GM18868 (cell line): Measurements from ENCODE around the gene GRIN2A.

ENCODE experiments used
- ATAC-seq: cut with Tn5 transposase; IDR thresholded peaks from one replicate; pipeline ENCODE4 v1.9.1; 2021; ENCODE audit warnings: mild to moderate bottlenecking, moderate library complexity; ENCODE audit not compliant: unreplicated experiment

Gene GRIN2A

DNA sequence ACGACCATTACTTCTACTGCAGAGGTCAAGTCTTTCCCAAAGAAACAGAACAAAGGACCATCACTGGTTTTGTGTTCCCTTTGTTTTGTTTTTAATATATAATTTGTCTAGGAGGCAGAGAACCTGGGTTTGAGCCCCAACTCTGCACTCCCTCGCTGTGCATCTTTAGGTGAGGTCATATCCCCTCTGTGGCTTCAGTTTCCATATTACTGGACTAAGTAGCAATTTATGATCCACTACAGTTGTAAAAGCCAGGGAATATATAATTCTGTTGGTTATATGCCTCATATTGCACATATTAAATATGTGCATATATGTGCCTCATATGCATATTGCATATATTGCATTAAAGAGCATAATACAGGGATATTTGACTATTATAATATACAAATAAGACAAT, 392.0 kb downstream of the GRIN2A start:
- ATAC-seq: no peak

DNA sequence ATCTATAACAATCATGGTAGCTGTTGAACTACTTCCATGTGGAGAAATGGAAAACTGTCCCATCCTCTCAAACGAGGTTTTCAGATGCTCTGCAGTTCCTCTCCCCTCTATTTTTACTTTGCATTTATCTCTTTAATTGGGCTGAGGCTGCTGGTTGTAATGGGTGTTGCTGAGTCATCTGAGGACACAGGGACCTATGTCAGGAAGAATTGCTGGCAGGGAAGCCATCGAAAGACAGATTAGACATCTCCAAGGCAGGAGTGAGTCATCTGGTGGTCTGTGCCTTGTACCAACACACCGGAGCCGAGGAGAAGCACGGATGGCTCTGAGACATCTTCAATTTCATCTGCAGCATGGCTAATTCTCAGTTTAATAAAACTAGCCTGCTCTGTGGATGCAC, 394.5 kb downstream of the GRIN2A start:
- no peak for ATAC-seq

DNA sequence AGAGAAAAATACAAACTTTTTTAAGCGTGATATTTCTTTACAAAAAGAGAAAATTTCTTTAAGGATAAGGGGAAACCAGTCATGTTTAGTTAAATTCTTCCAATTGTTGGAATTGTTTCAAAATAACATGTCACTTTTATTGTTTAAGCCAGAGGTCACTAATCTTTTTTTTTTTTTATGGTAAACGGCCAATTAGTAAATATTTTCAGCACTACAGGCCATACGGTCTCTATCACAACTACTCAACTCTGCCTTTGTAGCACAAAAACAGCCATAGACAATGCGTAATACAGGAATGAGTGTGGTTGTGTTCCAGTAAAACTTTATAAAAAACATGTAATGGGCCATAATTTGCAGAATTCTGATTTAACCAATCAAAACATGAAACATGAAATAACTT, 401.4 kb downstream of the GRIN2A start:
- ATAC-seq: no peak

DNA sequence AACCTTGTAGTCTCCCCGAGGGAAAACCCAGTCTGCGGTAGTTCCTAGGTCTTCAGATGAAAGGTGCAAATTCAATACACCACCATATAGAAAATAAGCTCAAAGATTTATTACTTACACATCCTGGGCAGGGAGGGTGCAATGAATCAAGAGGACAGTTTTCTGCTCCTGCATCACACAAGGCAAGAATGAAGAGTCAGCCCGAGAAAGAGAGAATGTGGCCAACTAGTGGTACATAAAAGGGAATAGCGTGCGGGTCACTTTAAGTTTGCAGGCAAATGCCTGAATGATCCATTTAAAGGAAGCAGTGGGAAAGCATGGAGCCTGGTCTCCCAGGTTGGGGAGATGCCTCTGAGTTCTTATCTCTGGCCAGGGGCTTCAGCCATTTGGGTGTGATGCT, 403.4 kb downstream of the GRIN2A start:
- no peak for ATAC-seq

DNA sequence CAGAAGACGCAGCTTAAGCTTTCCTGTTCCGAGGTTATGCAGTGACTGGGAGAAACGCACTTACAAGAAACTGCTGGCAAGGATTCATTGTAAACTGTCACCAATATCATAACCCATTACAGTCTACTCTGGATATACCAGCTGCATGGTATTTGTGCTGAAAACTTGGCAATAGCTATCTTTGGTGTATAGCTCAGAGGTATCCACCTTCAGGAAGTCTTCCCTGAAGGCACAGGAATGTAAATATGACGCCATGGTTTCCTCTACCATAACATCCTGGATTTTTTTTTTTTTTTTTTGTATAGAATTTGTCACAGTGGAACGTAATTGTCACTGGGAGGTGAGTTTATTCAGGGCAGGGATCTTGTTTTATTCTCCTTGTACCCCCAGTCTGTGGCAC, 406.2 kb downstream of the GRIN2A start:
- no peak for ATAC-seq

DNA sequence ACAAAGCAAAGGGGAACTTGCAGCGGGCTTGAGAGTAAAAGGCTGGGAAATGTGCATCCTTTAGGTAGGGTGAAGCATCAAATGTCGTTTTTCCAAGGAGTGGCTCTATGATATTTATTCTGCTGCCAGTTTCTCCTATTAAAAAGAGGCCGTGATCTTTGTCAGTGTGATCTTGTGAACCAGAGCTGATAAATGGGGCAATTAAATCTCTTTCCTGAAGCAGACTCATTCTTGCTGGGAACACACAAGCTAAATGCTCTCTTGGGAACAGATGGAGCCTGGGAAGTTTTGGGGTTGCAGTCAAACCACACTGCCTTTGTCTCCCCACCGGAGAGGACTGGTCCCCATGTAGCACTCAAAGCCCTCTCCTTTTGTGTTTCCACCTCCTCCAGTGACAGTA, 408.9 kb downstream of the GRIN2A start:
- ATAC-seq: no peak

DNA sequence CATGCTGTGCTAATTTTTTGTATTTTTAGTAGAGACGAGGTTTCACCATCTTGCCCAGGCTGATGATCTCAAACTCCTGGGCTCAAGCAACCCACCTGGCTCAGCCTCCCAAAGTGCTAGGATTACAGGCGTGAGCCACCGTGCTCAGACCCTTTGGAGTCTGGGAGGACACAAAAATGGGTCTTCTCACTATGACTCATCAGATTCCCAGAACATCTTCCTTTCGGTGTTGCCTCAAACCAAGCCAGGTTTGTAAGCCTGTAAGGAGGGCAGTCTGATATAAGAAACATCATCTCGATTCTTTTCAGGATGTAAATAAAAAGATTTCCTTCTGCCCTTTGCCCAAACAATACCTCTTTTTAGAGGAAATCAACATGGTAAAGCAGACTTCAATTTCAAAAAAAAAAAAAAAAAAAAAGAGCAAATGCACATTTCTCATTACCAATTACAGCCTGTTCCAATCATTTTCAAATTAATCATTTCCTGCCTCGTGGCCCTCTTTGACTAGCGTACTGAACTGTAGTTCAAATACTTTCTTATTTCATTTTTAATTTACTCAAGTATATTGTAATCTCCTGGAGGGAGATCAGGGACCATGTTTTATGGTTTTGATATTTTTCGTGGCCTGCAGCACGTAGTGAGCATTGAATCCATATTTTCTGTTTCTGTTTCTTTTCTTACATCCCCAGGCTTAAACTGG, 409.6 kb downstream of the GRIN2A start:
- no peak for ATAC-seq

DNA sequence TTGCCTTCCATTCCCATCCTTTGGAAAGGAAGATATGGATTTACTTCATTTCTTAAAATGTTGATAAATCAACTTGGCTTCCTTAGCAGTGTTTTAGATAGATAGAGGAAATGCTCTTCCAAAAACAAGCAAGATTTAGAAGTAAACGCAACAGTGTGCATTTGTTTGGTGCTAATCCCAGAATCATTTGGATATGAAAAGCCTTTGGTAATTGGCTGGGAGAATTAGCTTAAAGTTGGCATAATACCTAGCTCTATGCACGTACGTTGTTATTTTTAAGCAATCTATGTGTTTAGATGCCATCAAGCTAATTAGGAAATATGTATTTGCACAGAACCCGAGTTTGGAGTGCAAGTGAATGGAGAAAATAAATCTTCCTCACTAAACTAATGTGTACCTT, 415.3 kb downstream of the GRIN2A start:
- no peak for ATAC-seq

DNA sequence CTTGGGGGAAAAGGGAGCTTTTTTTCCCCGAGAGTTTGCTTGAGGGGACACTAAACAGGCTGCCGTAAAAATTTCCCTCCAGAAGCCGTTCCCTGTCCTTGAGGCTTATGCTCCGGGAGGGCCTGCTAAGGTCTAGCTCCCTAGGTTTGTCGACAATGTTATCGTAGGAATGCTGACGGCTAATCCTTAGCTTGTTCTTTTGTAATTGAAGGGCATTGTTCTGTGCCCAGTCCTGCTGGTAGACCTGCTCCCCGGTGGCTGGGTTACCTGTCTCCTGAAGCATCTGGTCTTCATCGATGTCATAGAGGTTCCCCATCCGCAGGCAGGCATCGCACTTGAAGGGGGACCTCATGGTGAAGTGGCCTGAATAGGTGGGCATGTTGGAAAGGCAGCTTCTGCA, 418.7 kb downstream of the GRIN2A start:
- no peak for ATAC-seq

DNA sequence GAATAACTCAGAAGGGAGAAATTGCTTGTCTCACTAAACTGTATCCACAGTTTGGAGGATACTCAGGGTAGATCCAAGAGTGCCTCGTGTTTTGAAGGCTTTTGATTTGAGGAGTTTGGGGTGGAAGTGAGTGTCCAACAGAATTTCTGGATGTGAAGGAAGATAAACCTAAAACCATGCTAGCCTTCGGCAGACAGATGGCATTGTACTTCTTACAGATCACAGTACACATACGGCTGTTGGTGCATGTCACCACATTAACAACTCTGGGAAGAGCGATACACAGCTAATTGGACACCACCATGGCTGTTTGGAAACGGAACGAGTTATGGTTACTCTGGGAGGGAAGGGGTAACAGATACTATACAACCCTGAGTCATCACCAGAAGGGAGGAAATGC, 420.4 kb downstream of the GRIN2A start:
- no peak for ATAC-seq

DNA sequence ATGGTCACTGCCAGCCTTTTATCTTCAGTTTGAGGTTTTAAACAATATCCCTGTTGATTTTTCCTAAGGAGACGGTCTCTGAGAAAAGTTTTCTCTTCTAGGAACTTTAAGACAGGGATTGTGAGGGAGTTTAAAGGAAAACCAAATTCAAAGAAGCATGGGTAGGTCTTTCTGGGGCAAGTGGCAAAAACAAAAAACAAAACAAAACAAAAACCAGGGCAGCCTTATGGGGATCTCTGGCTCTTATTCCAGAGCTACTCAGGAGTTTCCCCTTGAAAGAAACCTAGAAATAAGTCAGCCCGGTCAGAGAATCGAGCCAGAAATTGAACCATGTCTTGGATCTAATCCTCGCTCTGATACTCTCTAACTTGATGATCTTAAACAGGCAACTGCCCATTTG, 424.5 kb downstream of the GRIN2A start:
- ATAC-seq: no peak

DNA sequence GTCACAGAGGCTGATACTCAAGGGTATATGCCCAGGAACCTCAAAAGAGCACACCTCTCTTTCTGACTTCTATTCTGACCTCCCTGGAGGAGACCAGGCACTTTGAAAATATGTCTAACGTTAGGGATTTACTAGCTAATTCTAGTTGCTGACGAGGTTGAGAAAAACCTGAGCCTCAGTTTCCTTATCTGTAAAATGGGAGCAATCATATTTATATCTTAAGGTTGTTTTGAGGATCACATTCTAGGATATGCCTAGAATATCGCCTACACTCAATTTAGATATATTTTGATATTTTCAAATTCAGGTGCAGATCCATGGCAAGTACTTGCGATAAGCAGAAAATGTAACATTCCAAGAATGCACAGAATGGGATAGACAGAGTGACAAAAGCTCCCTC, 425.8 kb downstream of the GRIN2A start:
- ATAC-seq: no peak

DNA sequence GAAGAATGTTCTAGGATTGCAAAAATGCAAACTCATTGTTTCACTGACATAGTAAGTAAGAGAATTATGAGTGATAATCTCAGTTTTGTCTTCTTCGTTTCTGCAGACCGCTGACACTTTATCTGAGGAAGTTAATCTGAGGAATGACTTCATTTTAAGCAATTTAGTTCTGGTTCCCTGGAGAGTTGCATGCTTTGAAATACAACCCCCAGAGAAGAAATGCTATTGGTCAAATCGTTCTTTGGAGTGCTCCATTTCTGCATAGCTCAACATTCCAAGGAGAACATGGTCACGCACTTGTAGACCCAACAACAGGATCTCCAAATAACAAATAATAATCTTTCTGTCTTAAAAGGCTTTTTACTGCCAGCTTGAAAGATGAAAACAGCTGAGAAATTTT, 427.1 kb downstream of the GRIN2A start:
- no peak for ATAC-seq

DNA sequence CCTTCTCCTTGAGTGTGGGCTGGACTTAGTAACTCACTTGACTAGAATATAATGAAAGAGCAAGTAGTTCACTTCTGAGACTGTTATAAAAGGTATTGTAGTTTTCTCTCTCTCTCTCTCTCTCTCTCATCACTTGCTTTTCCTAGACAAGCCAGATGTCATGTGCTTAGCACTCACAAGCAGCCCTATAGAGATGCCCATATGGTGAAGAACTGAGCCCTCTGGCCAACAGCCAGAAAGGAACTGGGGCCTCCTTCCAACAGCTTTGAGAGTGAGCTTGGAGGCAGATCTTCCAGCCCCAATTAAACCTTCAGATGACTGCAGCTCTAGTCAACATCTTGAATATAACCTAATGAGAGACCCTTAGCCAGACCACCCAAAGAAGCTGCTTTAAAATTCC, 440.5 kb downstream of the GRIN2A start:
- no peak for ATAC-seq

DNA sequence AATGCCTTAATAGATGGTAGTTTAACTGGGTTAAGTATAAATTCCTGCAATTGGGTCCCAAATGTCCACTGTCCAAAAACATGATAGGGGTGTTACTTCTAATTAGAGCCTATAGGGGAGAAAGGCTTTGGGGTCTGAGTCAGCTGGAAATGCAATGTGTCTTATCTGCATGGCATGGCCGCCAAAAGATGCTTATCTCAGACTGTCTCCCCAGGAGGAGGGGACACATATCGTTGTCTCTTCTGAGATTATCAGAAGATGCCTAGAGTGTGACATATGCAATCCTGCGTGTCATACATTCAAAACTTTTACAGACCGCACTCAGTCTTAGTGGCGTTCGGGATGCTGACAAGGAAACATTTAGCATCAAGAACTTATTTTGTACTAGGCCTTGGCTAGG, 442.9 kb downstream of the GRIN2A start:
- no peak for ATAC-seq

DNA sequence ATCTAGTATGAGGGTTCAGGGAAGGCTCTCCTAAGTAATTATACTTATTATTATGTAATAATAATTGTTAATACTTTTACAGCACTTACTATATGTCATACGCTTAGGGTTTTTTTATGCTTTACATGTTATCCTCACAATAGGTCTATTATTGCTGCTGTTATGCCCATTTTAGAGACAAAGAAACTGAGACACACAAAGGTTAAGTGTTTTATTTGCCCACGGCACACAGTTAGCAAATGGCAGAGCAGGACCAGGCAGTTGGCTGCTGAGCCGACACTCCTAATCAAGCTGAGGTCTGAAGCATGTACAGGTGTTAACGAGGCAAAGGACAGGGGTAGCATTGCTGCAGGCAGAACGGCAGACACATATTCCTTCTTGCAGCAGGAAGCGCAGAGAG, 443.5 kb downstream of the GRIN2A start:
- no peak for ATAC-seq

DNA sequence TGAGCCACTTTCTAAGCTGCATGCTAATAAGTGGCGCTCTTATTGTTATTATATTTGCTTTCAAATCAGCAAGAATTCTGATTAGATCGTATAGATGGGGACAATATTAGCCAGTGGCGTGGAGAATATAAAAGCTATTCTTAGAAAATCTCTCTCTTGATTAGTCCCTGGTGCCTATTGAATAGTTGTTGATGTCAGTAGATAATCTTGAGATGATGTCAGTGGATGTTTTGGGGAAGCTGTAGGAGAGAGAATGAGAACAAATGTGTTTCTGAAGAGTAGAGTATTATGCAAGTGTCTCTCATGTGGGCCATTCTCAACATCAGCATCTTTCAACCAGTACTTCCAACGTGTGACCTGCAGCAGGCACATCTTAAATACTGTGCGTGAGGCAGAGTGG, 445.7 kb downstream of the GRIN2A start:
- no peak for ATAC-seq

DNA sequence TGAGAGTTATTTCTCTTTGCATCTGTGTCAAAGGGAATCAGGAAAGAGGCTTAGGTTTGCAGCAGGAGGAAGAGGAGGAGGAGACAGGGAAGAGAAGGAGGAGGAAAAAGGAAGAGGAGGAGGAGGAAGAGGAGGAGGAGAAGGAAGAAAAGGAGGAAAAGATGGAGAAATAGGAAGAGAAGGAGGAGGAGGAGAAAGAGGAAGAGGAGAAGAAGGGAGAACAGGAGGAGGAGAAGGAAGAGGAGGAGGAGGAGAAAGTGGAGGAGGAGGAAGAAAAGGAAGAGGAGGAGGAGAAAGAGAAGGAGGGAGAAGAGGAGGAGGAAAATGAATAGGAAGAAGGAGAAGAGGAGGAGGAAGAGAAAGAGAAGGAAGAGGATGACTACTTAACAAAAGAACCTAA, 459.1 kb downstream of the GRIN2A start:
- ATAC-seq: no peak

DNA sequence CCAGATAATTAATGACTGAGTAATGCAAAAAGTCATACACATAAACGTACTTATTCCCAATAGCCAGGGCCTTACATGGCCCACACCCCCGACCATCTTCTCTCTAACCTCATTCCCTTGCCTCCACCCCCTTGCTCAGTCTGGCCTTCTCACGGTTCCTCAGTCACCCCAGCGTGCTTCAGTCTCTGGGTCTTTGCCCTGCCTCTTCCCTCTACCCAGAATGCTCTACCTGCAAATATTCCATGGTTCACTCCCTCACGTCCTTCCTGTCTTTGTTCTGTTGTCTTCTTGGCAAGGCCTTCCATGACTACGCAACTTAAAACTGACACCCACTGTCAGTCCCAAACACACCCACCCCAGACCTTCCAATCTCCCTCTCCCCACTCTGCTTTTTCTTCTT, 468.3 kb downstream of the GRIN2A start:
- no peak for ATAC-seq

DNA sequence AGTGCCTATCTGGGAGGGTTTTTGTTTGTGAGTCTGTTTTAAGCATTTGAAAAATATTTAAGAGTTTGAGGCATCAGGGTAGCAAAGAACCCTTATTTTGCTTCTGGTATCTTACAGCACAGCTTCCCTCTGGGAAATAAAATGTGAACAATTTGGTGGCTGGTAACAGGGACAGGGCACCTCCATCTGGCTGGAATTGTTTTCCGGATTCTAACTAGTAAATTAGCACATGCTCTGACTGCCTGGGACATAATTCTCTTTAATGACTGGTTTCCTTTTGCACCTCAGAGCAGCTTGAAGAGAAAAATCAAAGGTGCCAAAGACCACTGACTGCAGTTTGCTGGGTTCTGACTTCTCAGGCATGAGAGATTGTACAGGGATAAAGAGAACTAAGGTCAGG, 469.1 kb downstream of the GRIN2A start:
- no peak for ATAC-seq

DNA sequence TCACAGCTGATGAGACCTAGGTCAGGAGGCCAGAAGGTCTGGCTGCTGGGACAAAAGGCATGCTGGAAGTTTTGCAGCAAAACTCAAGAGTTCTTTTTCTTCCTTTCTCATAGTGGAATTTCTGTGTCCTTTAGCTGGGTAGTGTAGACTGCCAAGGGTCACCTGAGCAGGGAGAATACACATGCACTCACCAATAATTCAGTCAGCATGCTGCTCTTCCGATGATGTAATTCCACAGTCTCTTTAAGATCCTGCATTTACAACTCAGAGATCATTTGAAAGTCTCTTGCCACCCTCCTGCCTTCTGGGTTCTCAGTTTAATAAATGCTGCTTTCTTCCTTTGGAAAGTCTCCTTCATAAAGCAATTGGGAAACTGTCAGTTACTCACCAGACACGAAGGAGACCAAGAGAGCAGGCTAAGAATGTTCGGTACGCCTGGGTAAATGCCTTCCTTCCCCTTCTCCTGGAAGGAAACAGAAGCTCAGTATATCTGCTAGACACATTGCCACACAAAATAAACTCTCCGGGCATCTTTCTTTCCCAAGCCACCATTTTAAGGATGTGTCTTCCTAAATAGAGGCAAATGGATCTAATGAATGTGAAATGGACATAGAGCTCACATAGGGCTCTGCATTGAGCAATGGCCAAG, 473.1 kb downstream of the GRIN2A start:
- ATAC-seq: no peak

DNA sequence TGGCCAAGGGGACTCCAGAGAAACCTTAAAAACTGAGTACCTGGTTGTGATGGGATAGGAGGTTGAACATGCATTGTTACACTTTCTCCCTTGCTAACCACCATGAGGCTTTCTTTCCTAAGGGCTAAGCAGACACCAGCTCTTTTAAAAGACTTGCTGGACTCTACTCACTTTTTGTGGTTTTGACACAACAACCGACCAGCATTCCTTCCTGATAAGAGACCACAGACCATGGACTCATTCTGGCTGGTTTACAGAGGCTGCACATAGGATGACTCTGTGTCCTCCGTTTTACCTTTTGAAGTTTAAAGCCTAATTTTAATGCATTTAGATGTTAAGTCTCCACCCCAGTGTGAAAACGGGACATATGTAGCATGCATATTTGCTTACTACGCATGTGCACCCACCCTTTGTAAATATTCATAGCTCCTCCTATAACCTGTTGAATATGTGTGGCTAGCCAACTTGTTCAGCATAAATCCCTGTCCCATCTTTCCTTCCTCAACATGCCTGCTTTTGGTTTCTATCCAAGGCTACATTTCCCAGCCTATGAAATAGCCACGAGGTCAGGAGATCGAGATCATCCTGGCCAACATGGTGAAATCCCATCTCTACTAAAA, 475.9 kb downstream of the GRIN2A start:
- ATAC-seq: no peak

DNA sequence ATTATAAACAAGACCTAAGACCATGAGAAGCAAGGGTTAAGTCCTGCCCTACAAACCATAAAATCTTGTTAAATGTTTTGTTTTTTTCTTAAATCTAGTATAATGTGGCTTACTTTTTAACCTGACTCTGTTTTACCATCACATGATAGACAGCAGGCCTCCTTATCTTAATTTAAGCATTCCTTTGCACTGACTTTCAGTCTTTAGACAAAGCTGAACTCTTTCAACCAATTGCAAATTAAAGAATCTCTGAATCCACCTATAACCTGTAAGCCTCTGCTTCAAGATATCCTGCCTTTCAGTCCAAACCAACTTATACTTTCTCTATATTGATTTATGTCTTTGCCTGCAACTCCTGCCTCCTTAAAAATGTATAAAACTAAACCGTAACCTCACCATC, 478.5 kb downstream of the GRIN2A start:
- ATAC-seq: no peak
